Effector memory CD8-positive, alpha-beta T cell (primary cell): ENCODE results near the gene OCIAD1.
"Not testable (repeated sequence)": the region's sequence is repeated elsewhere in the genome, so short reads cannot be mapped to it uniquely, and the experiment has no call there.

Experiments
- ATAC-seq: fragments of 150-1000 bp; cut with Tn5 transposase; replicated peaks from 2 replicates; pipeline ENCODE4 v1.10.0; 2021; ENCODE audit warnings: mild to moderate bottlenecking, moderate library complexity
- DNase-seq, 3 experiments: peaks; one replicate each; pipeline ENCODE4 v3.0.0; 2021
- H3K27ac Mint-ChIP-seq, 2 donors: one replicate each; pipeline ENCODE4 v1.8.0; 2022; ENCODE audit warnings: mild to moderate bottlenecking in 2 of 2, mixed read lengths in 2 of 2, moderate library complexity in 2 of 2
- H3K27me3 Mint-ChIP-seq, 2 donors: one replicate each; pipeline ENCODE4 v1.8.0; 2022; ENCODE audit warnings: mixed read lengths in 2 of 2
- H3K36me3 Mint-ChIP-seq: one replicate; pipeline ENCODE4 v1.8.0; 2022; ENCODE audit warnings: mild to moderate bottlenecking, moderate library complexity, mixed read lengths; ENCODE audit not compliant: insufficient read depth
- H3K4me1 Mint-ChIP-seq, 2 donors: one replicate each; pipeline ENCODE4 v1.8.0; 2022; ENCODE audit warnings: low read depth in 2 of 2, mixed read lengths in 2 of 2
- H3K4me3 Mint-ChIP-seq, 2 donors: one replicate each; pipeline ENCODE4 v1.8.0; 2022; ENCODE audit warnings: mild to moderate bottlenecking in 2 of 2, mixed read lengths in 2 of 2, moderate library complexity in 2 of 2
- H3K9me3 Mint-ChIP-seq, 2 donors: one replicate each; pipeline ENCODE4 v1.8.0; 2022; ENCODE audit warnings: mixed read lengths in 2 of 2

The OCIAD1 gene

DNA sequence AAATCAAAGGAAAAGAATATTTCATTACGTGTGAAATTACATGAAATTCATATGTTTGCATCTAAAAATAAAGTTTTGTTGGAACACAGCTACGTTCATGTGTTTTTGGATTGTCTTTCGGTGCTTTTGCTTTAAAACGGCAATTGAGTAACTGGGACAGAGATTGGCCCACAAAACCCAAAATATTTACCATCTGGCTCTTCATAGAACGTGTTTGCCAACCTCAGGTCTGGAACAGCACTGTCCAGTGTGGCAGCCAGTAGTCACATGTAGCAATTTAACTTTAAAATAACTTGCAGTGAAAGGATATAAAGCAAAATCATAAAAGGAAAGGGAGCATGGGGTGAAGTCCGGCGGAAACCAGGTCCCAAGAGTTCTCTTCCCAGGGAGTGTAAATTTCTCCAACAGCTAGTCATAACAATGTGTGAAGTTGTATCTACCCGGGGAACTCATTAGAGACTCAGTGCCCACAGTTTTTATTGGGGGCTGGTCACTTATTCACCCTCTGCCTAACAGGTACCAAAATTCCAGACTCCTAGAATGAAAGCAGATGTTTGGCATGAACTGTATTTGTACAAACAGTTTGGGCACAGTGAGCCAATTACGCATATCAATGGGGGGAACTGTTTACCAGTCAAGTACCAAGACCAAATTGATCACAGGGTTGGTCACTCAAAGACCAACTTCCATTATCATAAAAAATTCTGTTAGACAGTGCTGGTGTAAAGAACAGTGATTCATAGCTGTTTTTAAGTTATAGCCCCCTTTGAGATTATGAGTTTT, 10.3 kb downstream of the OCIAD1 start:
- Mint-ChIP-seq H3K27me3 (no peaks in the 10 kb centered on the region), H3K27ac (no peak overlapping the region), H3K9me3 (no peaks in the 10 kb centered on the region), H3K36me3 (peaks cover 63% of the 10 kb centered on the region), H3K4me3 (no peak overlapping the region), H3K4me1 (peaks cover 11 to 28% of the 10 kb centered on the region in 2 donors)
- DNase-seq, result no peak
- ATAC-seq, result no peak

GRCh38 chr4:48844843-48845242, 14.0 kb downstream of the OCIAD1 start:
- ATAC-seq, result no peak

DNA sequence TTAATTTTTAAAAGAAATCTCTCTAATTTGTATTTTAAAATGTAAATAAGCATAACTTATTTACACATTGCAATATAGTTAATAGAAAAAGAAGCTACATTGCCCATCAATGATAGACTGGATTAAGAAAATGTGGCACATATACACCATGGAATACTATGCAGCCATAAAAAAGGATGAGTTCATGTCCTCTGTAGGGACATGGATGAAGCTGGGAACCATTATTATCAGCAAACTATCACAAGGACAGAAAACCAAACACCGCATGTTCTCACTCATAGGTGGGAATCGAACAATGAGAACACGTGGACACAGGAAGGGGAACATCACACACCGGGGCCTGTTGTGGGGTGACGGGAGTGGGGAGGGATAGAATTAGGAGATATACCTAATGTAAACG, 17.9 kb downstream of the OCIAD1 start:
- H3K27ac Mint-ChIP-seq, H3K27me3 Mint-ChIP-seq, DNase-seq, ATAC-seq, H3K4me3 Mint-ChIP-seq, H3K9me3 Mint-ChIP-seq: not testable (repeated sequence)
- H3K4me1 Mint-ChIP-seq, result peaks cover 5 to 16% of the 10 kb centered on the region in 2 donors
- H3K36me3 Mint-ChIP-seq, result peaks cover 45% of the 10 kb centered on the region

More at GRCh38 chr4:48844843-48845242, 14.0 kb downstream of the OCIAD1 start:
- Mint-ChIP-seq H3K9me3 (no peaks in the 10 kb centered on the region), H3K27ac (no peak overlapping the region), H3K36me3 (peaks cover 46% of the 10 kb centered on the region), H3K4me3 (no peak overlapping the region), H3K4me1 (peaks cover 8 to 22% of the 10 kb centered on the region in 2 donors), H3K27me3 (no peaks in the 10 kb centered on the region)
- DNase-seq, result no peak

GRCh38 chr4:48851651-48852050, 20.8 kb downstream of the OCIAD1 start:
- H3K27me3 Mint-ChIP-seq, result no peaks in the 10 kb centered on the region
- H3K4me3 Mint-ChIP-seq, result no peak overlapping the region
- no peak for ATAC-seq
- DNase-seq, result no peak
- no peak overlapping the region for H3K27ac Mint-ChIP-seq
- peaks cover 42% of the 10 kb centered on the region for H3K36me3 Mint-ChIP-seq
- H3K9me3 Mint-ChIP-seq, result no peaks in the 10 kb centered on the region
- peaks cover 0 to 6% of the 10 kb centered on the region in 2 donors for H3K4me1 Mint-ChIP-seq

- no peak for ATAC-seq
Measured at GRCh38 chr4:48853604-48854394, 22.9 kb downstream of the OCIAD1 start.

DNA sequence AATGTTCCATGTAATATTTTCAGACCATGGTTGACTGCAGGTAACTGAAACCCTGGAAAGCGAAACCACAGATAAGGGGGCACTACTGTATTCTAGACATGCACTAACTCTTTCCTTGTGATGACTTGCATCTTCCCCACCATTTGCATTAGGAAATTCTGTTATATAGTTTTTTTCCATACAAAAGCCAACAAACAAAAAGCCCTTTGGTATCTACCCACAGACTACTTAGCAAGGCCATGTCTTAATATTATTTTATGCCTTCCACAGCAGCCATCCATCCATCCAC, 23.5 kb downstream of the OCIAD1 start:
- H3K36me3 Mint-ChIP-seq, result peaks cover 54% of the 10 kb centered on the region
- ATAC-seq (no peak), DNase-seq (no peak)
- no peaks in the 10 kb centered on the region for H3K9me3 Mint-ChIP-seq
- H3K4me1 Mint-ChIP-seq, result no peaks in the 10 kb centered on the region
- H3K4me3 Mint-ChIP-seq, result no peak overlapping the region
- no peaks in the 10 kb centered on the region for H3K27me3 Mint-ChIP-seq
- H3K27ac Mint-ChIP-seq, result peak overlapping the region in 1 of 2 donors; percentile 78

More at GRCh38 chr4:48853604-48854394, 22.9 kb downstream of the OCIAD1 start:
- DNase-seq, result no peak
- no peak overlapping the region for H3K4me3 Mint-ChIP-seq
- H3K27me3 Mint-ChIP-seq, result no peaks in the 10 kb centered on the region
- H3K36me3 Mint-ChIP-seq, result peaks cover 55% of the 10 kb centered on the region
- no peaks in the 10 kb centered on the region for H3K9me3 Mint-ChIP-seq
- peak overlapping the region in 1 of 2 donors; percentile 78 for H3K27ac Mint-ChIP-seq
- H3K4me1 Mint-ChIP-seq, result no peaks in the 10 kb centered on the region

DNA sequence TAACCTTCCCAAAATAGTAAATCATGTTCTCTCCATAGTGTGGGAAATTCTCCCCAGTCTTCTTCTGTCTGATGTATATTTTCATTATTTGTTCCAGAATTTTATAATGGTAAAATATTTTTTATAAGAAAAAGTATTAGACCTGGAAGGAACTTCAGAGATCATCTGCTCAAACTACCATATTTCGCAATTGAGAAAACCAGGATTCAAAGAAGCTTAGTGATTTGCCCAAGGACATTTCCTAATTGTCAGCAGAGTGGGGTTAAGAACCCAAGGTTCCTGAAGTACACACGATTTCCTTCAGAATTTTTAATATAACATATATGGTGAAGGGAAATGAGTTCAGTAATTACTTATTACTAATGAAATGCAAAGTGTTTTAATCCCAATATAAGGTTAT, 24.1 kb downstream of the OCIAD1 start:
- H3K4me1 Mint-ChIP-seq, result no peaks in the 10 kb centered on the region
- peaks cover 56% of the 10 kb centered on the region for H3K36me3 Mint-ChIP-seq
- no peaks in the 10 kb centered on the region for H3K27me3 Mint-ChIP-seq

DNA sequence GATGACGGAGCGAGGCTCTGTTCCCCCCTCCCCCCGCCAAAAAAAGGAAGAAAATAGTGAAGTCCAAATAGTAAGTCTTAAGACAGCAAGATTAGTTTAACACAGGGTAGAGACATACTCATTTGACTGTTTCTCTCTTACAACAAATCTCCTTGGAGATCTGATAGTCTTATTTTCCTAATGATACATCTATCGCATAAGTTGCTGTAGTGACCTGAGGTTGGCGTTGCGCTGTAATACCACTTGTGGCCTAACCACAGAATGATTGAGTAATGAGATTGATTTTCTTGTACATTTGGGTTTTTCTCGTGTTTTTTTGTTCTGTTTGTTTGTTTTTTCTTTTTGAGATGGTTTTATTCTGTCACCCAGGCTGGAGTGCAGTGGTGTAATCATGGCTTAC, 27.2 kb downstream of the OCIAD1 start:
- no peak overlapping the region for H3K4me3 Mint-ChIP-seq
- DNase-seq (no peak), ATAC-seq (no peak)
- H3K9me3 Mint-ChIP-seq, result no peaks in the 10 kb centered on the region
- H3K36me3 Mint-ChIP-seq, result peaks cover 43% of the 10 kb centered on the region
- no peaks in the 10 kb centered on the region for H3K4me1 Mint-ChIP-seq
- H3K27me3 Mint-ChIP-seq, result no peaks in the 10 kb centered on the region
- peak overlapping the region in 1 of 2 donors; percentile 28 for H3K27ac Mint-ChIP-seq

More for the DNA sequence above, 24.1 kb downstream of the OCIAD1 start:
- no peak overlapping the region for H3K4me3 Mint-ChIP-seq
- no peak for DNase-seq
- H3K9me3 Mint-ChIP-seq, result no peaks in the 10 kb centered on the region
- H3K27ac Mint-ChIP-seq, result peak overlapping the region in 1 of 2 donors; percentile 78
- no peak for ATAC-seq

DNA sequence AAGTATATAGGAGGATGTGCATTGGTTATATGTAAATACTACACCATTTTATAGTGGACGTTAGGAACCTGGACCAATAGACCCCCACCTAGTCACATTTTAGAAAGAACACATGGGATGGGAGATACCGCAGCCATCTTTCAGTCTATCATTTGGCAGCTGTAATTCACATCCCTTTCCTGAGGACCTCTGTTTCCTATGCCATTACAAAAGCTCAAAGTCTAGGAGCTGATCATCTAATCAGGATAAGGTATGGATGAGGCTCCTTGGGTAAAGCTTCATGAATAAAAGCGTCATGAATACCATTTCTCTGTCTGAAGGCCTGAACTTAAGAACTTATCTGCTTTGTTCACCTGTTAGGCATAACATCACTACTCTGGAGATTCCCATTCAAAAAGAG, 31.1 kb downstream of the OCIAD1 start:
- H3K4me3 Mint-ChIP-seq, result no peak overlapping the region
- H3K27me3 Mint-ChIP-seq, result no peaks in the 10 kb centered on the region
- H3K4me1 Mint-ChIP-seq, result no peaks in the 10 kb centered on the region
- no peaks in the 10 kb centered on the region for H3K9me3 Mint-ChIP-seq
- DNase-seq (no peak), ATAC-seq (no peak)
- H3K36me3 Mint-ChIP-seq, result peaks cover 29% of the 10 kb centered on the region
- no peak overlapping the region for H3K27ac Mint-ChIP-seq

DNA sequence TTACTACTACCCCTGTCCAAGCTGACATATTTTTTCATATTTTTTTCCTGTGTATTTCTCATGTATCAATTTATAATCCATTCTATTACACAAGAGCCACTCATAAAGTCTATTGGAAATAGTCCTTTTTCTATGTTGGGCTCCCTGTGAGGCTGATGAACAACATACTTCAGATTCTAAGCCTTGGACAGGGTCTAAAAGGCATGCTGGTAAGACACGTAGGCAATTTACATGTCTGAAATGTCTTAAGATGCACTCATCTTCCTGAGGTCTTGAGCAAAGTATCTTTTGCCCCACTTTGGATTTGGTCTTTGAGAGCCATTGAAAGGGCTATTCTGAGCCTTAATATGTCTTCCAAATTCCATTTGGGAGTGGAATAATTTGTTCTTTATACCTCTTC, 31.8 kb downstream of the OCIAD1 start:
- Mint-ChIP-seq H3K27ac (no peak overlapping the region), H3K27me3 (peaks cover 0 to 3% of the 10 kb centered on the region in 2 donors)
- DNase-seq, result no peak

DNA sequence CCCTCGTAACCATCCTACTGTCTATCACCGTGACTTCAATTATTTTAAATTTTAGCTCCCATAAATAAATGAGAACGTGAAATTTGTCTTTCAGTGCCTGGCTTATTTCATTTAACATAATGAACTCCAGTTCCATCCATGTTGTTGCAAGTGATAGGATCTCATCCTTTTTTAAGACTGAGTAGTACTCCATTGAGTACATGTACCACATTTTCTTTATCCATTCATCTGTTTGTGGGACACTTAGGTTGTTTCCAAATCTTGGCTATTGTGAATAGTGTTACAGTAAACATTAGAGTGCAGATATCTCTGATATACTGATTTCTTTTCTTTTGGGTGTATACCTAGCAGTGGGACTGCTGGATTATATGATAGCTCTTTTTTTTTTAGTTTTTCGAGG, 32.8 kb downstream of the OCIAD1 start:
- Mint-ChIP-seq H3K9me3 (no peaks in the 10 kb centered on the region), H3K4me1 (no peaks in the 10 kb centered on the region), H3K27me3 (peaks cover 0 to 6% of the 10 kb centered on the region in 2 donors), H3K36me3 (peaks cover 14% of the 10 kb centered on the region), H3K27ac (no peak overlapping the region), H3K4me3 (no peak overlapping the region)
- ATAC-seq, result no peak
- DNase-seq, result no peak

More for the DNA sequence above, 31.8 kb downstream of the OCIAD1 start:
- no peaks in the 10 kb centered on the region for H3K4me1 Mint-ChIP-seq
- no peak for ATAC-seq
- H3K9me3 Mint-ChIP-seq, result no peaks in the 10 kb centered on the region
- peaks cover 23% of the 10 kb centered on the region for H3K36me3 Mint-ChIP-seq
- H3K4me3 Mint-ChIP-seq, result no peak overlapping the region

- H3K9me3 Mint-ChIP-seq, H3K4me1 Mint-ChIP-seq, DNase-seq, H3K4me3 Mint-ChIP-seq, H3K36me3 Mint-ChIP-seq, ATAC-seq, H3K27ac Mint-ChIP-seq, H3K27me3 Mint-ChIP-seq: not testable (repeated sequence)
Measured at GRCh38 chr4:48864696-48865095, 33.8 kb downstream of the OCIAD1 start.

- ATAC-seq (no peak), DNase-seq (no peak)
- H3K36me3 Mint-ChIP-seq, result no peaks in the 10 kb centered on the region
- H3K27ac Mint-ChIP-seq, result no peak overlapping the region
- H3K4me3 Mint-ChIP-seq, result no peak overlapping the region
- peaks cover 0 to 1% of the 10 kb centered on the region in 2 donors for H3K9me3 Mint-ChIP-seq
- H3K27me3 Mint-ChIP-seq, result no peaks in the 10 kb centered on the region
- no peaks in the 10 kb centered on the region for H3K4me1 Mint-ChIP-seq
Measured at GRCh38 chr4:48877827-48878535, 47.1 kb downstream of the OCIAD1 start.
